D341Med (cell line): ENCODE data around the gene EPN1.
"Not testable (repeated sequence)": the region's sequence is repeated elsewhere in the genome, so short reads cannot be mapped to it uniquely, and the experiment has no call there.

Source experiments
- DNase-seq: peaks from one replicate; pipeline ENCODE4 v3.0.0; 2012; ENCODE audit warnings: low spot score

Gene EPN1

GRCh38 chr19:55693336-55693974, 18.4 kb downstream of the EPN1 start:
- DNase-seq, result no peak

GRCh38 chr19:55694241-55694655, 19.2 kb downstream of the EPN1 start:
- no peak for DNase-seq

- no peak for DNase-seq
These were observed 19.8 kb downstream of the EPN1 start for GRCh38 chr19:55694656-55695491.

- no peak for DNase-seq
These were observed 20.7 kb downstream of the EPN1 start for GRCh38 chr19:55695511-55696290.

GRCh38 chr19:55696301-55697068, 21.5 kb downstream of the EPN1 start:
- peak; percentile 26 for DNase-seq

- DNase-seq, result peak; percentile 18
These were observed 22.0 kb downstream of the EPN1 start for GRCh38 chr19:55697069-55697440.

- DNase-seq, result peak; percentile 12
These were observed 22.7 kb downstream of the EPN1 start for GRCh38 chr19:55697698-55698097.

GRCh38 chr19:55698256-55698655, 23.2 kb downstream of the EPN1 start:
- DNase-seq, result peak; percentile 27

GRCh38 chr19:55699221-55699620, 24.2 kb downstream of the EPN1 start:
- DNase-seq, result peak; percentile 11

- peak; percentile 28 for DNase-seq
These were observed 25.8 kb downstream of the EPN1 start for GRCh38 chr19:55700813-55701212.

- peak; percentile 18 for DNase-seq
These were observed 27.2 kb downstream of the EPN1 start for GRCh38 chr19:55702131-55702627.

- peak; percentile 95 for DNase-seq
These were observed 28.8 kb downstream of the EPN1 start for GRCh38 chr19:55703790-55704215.

GRCh38 chr19:55704494-55705245, 29.6 kb downstream of the EPN1 start:
- DNase-seq, result no peak

GRCh38 chr19:55705972-55706371, 30.9 kb downstream of the EPN1 start:
- no peak for DNase-seq

- DNase-seq, result no peak
These were observed 36.7 kb downstream of the EPN1 start for GRCh38 chr19:55711719-55712118.

GRCh38 chr19:55712804-55713631, 38.0 kb downstream of the EPN1 start:
- DNase-seq, result no peak

- no peak for DNase-seq
These were observed 41.5 kb downstream of the EPN1 start for GRCh38 chr19:55716531-55716930.

GRCh38 chr19:55717251-55717650, 42.2 kb downstream of the EPN1 start:
- DNase-seq, result no peak

- not testable (repeated sequence) for DNase-seq
These were observed 43.1 kb downstream of the EPN1 start for GRCh38 chr19:55717879-55718711.
